NK-92 (cell line): Measurements from ENCODE around the gene NMNAT2.

Experiments
- DNase-seq: peaks from one replicate; lab custom pipeline; 2025; ENCODE audit not compliant: unreplicated experiment; lab: John Stamatoyannopoulos, UW

NMNAT2 gene

DNA sequence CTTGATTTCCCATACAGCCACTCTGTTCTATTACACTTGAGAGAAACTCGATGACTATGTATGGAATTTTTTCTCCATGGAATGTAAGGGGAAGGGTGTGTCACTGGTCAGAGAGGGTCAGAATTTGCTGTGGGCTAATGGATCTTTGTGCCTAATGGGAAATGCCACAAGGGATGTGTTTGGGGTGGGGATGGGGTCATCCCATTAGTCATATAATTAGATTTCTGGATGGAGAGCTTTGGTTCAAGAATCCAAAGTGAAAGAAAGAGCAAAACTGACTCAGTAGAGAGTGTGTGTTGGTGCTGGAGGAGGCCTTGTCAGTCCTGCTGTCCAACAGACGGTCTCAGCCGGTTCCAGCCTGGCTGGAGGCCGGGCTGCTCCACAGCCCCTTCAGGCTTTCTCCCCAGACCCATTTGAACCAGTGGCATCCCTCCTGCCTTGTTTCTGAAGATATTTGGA lies 145.8 kb downstream of the NMNAT2 start:
- no peak for DNase-seq

DNA sequence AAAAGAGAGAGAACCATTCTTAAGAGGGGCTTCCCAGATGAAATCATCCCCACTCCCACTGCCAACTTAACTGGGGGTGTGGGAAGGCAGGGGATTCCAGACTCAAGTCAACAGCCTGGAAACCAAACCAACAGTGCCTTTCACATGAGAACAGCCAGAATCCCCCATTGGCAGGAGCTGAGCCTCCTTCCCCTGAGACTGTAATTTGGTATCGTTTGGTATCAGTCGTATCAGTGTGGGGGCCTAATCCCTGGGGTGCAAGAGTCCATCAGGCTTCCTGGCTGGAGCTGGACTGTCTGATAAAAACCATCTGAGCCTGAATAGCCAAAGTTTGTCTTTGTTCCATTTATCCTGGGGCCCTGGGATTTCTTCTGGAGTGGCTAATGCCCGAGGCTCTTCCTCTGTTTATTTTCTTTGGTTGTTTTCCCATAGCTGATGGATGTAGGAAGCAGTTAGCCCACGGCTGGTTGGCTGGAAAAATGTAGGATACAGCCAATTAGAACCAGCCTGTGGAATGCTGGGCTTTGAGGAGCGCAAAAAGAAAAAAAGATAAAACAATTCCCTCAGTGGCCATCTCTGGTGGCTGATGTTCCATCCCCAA lies 147.5 kb downstream of the NMNAT2 start:
- no peak for DNase-seq

DNA sequence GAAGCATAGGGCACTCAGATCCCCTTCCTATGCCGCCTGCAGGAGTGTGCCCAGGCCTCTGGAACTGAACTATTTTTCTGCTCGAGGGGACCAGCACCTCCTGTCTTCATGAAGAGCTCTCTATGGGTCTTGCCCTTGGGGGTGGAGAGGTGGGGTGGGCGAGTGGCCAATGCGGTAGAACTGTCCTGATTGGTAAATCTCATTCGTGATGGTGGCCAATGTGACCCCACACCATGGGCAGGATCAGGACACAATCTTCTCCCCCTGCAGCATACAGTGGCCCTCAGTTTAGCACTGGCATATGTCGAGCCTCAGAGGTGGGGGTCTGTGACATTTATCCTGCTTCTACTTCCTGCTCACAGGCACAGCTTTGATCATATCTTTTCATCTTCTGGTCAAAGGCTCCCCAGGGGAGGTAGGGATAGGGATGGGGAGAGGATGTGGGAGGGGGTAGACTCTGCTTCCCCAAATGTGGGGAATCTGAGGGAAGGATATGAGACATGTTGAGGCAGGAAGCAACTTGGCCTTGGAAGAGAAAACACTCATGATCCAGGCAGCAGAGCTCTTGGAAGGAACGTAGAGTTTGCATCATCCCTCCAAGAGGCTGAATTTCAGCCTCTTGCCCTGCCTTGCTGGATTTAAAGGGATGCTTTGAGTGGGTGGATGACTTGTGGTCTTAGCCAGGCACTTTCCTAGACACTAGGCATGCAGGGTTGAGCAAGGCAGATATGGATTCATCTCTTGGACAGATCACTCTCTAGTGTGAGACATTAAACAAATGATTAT lies 150.3 kb downstream of the NMNAT2 start:
- no peak for DNase-seq

DNA sequence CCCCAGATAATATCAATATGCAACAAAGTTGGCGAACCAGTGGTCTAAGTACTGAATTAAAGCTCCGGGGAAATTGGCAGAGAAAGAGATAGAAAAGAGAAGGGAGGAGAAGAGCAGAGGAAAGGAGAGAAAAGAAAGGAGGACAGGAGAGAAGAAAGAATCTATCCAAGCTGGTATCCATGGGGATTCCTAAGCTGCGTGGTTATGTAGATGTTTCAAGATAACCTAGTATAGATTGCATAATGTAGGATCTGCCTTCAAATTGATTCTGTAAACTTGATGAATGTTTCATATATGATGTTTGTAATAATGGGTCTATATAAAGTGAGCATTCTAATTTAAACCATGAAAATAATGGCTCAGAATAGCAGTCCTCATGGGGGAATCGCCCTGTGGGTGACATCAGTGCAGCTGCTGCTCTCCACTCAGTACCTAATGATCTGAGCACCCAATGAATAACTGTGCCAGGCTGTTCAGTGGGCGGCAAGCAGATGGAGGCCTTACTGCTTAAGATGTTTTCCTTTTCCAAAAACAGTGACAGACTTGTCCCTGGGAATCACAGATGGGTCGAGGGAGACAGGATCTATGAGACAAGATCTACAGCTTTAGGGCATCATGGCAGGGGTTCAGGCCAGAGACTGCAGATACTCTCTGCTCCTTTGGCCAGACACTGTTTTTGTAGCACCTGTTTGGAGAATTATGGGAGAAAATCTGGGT lies 154.1 kb downstream of the NMNAT2 start:
- DNase-seq: no peak

DNA sequence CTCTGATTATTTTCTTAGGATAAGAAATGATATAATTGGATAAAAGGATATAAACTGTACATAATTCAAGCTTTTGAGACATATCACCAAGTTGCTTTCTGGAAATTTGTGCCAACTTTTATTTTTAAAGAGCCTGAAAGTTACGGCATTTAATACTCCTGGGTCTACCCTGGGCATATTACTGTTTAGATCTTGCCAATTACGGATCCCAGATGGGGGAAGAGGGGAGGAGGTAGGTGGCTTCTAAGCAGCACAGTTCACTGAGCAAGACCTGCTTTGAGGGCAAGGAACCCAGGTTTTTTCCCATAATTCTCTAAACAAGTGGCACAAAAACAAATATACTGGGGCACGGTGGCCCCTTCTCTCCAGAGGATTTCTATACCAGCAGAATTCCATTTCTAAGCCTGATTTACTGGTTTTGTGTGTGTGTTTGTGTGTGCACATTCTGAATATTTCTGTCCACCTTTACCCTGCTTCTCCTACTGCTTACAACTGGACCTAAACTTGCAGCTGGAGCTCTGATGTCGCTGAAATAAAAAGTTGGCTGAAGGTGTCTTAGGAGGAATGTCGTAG lies 155.5 kb downstream of the NMNAT2 start:
- DNase-seq: no peak

DNA sequence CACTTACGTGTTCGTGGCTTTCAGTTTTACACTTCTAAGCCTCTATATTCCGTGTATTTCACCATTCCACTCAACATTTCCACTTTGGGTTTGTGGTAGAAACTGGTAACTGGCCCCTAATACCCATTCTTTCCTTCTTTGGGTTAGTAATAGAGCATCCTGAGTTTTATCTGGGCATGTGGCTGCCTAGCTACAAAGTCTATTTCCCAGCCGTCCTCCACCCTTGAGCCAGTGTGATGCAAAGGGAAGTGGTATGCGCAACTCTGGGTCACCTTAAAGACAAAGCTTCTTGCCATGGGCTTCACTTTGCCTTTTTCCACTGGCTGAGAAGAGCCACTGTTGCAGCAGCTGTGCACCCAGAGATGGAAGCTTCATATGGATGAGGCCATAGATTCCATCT lies 158.3 kb downstream of the NMNAT2 start:
- no peak for DNase-seq

DNA sequence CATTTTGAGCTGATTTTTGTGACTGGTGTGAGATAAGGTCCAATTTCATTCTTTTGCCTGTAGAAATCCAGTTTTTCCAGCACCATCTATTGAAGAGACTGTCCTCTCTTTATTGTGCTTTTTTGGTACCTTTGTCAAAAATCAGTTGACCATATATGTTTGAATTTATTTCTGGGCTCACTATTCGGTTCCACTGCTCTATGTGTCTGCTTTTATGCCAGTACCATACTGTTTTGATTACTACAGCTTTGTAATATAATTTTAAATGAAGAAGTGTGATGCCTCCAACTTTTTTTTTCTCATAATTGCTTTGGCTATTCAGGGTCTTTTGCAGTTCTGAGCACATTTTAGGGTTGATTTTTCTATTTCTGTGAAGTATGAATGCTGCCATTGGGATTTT lies 163.1 kb downstream of the NMNAT2 start:
- no peak for DNase-seq

DNA sequence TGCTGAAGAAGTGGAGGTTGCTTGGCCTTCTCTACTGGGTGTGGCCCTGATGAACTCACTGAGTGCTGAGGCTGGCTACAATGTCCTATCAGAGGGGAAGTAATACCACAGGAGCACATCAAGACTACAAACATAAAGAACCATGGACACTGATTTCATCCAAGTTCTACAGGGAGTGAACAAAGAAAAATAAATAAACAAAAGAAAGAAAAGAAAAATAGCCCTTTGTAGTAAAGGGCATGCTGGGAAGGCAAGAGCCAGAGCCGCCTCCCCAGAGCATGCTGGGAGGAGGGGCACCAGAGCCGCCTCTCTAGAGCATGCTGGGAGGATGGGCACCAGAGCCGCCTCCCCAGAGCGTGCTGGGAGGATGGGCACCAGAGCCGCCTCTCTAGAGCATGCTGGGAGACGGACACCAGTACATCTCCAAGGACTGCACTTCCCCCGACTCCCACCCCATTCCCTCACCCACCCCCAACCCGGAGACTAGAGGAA lies 166.2 kb downstream of the NMNAT2 start:
- no peak for DNase-seq

DNA sequence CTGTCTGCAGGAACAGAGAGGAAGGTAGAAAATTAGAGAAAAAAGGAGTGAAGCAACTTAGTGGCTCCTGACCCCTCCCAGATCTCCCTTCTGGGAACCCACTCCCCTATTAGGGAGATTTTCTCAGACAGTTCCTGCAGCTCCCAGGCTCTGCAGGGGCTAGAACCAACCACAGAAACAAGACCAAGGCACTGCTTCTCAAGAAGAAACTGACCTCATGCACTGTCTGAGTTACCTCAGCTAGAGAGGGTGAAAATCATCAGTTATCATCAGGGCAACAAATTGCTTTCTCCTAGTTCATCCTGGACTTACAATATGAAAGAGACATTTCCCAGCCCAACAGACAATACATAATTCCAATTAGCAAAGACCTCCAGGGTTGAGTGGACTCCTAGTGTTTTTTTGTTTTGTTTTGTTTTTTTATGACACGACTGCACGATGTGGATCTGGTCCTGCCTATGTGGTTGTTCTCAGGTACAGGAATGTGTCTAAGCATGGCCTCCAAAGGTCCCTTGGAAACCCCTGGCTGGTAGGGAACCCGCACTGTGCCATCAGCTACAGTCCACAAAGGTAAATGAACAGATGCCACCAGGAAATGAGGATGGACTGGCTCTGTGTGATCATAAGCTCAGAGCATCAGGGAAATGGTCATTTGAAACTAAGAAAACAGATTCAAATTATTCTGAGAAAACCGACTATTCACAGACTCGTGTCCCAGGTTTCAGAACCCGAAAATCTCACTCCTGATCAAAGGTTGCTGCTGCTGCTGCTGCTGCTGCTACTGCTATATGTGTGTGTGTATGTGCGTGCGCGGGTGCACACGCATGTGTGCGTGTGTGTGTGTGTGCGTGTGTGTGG lies 166.8 kb downstream of the NMNAT2 start:
- DNase-seq: no peak

DNA sequence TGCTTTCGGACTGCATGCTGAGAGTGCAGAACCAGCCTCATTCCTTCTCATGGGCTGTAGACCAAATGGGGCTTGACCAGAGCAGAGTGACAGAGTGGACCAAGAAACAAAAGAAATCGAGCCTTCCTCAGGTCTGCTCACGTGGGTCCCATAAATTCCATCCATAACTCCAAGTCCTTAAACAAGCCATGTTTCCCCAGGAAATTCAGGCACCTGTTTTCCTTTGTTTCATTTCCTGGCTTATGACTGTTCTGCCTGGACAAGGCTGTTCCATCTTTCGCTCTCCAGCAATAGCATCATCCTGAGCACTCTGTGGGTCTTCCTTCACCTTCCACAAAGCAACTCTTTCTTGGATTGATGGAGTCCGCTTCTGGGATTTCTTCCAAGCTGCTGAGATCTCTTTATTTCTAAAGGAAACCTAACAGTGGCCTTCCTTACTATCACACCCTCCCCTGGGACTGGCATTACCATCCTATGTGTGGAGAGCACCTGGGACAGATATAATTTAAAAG lies 168.2 kb downstream of the NMNAT2 start:
- DNase-seq: no peak

DNA sequence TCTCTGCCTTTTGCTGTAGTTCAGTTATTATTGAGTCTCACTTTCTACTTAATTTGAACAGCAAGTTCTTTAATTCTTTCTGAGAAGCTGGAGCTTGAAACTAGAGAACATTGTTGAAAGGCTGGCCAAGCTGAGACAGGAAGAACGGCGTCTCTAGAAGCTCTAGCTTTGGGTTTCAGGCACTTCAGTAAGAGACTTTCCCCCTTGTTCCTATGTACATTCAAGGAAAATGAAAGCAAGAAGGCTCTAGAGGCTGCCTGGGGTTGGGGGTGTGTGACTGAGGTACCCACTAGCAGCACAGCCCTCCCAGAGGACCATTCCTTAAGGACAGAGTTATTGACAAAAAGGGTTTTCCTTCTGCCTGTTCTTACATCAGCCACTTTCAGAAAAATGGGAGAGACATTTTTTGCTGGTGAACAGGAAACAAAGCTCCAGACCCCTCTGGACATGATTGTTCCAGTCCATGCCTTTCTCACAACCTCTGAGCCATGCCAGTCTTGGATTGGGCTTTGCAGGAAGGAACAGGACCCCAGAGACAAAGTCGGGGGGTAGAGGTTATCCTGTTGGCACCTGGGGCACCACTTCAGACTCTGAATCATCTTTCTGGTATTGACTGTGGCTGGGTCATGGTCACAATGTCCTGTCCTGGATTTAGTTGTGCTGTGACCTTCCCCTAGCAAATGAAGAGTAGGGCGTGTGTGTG lies 169.0 kb downstream of the NMNAT2 start:
- no peak for DNase-seq

DNA sequence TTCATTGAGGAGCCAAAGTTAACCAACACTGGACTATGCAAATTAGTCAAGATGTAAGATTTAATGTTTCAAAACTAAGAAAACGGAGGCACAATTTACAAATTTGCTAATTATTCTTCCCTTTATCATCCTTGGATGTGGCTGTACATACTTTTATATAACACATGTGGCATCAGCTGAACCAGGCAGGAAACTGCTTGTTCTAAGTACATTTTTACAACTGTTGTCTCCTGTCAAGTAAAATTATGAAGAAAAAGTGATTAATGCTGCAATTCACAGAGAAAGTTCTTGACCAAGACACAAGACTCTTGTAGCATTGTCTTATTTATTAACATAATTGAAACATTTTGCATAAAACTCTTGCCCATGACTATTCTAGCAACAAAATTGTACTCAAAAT lies 170.2 kb downstream of the NMNAT2 start:
- DNase-seq: no peak

DNA sequence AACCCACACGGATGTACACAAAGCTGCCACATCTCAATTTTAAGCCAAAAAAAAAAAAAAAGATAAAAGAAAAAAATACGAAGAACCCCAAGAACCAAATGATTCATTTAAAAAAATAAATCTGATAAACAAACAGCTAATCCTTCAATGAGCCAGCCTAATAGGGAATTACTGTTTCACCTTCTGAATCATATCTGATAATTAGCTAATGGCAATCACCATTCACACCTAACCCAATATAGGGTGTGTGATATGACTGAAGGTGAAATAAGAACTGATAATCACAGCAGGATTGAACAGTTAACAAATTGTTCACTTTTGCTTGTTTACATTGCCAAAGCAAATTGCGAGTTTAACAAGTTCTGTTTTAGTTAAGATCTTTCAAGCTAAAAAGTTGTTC lies 170.7 kb downstream of the NMNAT2 start:
- no peak for DNase-seq

DNA sequence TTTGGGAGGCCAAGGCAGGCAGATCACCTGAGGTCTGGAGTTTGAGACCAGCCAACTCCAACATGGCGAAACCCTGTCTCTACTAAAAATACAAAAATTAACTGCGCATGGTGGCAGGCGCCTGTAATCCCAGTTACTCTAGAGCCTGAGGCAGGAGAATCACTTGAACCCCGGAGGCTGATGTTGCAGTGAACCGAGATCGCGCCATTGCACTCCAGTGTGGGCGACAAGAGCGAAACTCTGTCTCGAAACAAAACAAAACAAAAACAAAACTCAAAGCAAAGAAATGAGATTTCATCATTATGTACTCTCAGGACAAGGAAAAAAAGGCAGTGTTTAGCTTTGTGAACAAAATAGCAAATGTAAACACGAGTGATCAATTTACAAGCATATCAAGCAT lies 171.1 kb downstream of the NMNAT2 start:
- DNase-seq: no peak

DNA sequence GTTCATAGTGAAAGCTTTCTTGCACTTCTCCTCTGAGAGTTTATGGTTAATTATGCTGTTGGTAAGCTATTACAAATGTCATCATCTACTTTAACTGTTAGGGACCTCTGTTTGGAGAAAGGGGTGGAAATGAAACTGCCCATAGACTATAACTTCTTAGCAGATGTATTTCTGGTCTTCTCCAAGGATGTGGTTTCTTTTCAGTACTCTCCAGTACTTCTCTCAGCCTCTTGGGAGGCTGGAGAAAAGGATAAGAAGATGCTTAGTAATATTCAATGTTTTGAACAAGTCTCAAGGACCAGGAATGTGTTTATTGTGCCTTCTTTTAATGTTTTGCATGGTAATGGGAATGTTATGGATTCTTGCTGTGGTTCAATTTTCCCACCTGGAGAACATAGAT lies 171.7 kb downstream of the NMNAT2 start:
- no peak for DNase-seq

DNA sequence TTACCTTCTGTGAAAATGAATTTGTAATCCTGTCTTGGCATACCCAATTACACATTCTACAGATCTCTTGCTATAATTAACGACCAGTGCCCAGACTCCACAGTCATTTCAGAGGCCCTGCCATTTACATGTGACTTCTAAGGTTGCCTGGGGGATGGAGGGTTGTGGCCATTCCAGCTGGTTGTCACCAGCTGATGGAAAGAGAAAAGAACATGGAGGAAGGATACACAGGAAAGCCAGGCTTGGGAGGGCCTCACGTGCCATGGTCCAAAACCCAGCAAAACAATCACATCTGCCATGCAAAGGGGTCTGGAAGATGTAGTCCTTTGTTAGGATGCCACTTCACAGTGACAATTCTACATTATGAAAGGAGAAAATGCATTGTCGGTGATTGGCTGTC lies 172.8 kb downstream of the NMNAT2 start:
- no peak for DNase-seq

DNA sequence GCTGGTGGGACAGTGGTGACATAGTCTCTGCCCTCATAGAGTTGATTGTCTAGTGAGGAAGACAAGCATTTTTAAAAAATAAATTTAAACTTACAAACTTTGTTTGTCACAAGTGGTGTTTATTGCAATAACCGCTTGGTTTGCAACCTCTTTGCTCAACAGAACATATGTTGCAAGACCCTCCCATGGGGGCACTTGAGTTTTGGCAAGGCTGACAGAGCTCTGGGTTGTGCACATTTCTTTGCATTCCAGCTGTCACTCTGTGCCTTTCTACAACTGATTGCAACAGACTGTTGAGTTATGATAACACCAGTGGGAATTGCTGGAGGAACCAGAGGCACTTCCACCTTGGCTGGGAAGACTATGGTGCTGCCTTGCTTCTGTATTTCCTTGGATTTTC lies 173.7 kb downstream of the NMNAT2 start:
- DNase-seq: no peak

DNA sequence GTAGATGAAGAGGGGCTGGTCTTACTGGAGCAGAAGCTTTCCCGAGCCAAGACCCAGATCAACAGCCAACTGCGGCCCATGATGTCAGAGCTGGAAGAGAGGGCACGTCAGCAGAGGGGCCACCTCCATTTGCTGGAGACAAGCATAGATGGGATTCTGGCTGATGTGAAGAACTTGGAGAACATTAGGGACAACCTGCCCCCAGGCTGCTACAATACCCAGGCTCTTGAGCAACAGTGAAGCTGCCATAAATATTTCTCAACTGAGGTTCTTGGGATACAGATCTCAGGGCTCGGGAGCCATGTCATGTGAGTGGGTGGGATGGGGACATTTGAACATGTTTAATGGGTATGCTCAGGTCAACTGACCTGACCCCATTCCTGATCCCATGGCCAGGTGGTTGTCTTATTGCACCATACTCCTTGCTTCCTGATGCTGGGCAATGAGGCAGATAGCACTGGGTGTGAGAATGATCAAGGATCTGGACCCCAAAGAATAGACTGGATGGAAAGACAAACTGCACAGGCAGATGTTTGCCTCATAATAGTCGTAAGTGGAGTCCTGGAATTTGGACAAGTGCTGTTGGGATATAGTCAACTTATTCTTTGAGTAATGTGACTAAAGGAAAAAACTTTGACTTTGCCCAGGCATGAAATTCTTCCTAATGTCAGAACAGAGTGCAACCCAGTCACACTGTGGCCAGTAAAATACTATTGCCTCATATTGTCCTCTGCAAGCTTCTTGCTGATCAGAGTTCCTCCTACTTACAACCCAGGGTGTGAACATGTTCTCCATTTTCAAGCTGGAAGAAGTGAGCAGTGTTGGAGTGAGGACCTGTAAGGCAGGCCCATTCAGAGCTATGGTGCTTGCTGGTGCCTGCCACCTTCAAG lies 174.8 kb downstream of the NMNAT2 start:
- no peak for DNase-seq

DNA sequence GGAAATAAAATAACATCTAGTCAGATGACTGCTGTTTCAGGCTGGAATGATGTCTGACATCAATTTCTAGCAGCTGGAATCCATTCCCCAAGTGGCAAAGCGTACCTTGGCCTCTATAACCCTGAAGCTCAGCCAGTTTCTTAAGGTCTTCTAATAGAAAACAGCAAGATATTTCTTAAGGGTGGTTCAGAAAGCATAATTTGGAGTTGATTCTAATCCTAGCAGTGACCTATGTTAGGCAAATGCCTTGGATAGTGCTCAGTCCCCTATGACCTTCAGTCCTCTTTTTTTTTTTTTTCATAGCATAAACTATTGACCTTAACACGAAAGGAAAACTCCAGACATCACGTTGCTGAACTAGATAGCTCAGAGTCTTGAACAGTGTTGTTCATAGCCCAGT lies 175.6 kb downstream of the NMNAT2 start:
- DNase-seq: no peak
